ENCODE data around the gene WASHC3. TPM values are rescaled to one million over a fixed set of nuclear protein-coding genes. Genes with fewer than 3 reads are reported as not detected.

The WASHC3 gene
- total and polyA plus RNA-seq, 2 donors (not counting 3 experiments of a cell fraction or from before 2014, with no cell fraction given): 27.8 to 28.8 TPM

DNA sequence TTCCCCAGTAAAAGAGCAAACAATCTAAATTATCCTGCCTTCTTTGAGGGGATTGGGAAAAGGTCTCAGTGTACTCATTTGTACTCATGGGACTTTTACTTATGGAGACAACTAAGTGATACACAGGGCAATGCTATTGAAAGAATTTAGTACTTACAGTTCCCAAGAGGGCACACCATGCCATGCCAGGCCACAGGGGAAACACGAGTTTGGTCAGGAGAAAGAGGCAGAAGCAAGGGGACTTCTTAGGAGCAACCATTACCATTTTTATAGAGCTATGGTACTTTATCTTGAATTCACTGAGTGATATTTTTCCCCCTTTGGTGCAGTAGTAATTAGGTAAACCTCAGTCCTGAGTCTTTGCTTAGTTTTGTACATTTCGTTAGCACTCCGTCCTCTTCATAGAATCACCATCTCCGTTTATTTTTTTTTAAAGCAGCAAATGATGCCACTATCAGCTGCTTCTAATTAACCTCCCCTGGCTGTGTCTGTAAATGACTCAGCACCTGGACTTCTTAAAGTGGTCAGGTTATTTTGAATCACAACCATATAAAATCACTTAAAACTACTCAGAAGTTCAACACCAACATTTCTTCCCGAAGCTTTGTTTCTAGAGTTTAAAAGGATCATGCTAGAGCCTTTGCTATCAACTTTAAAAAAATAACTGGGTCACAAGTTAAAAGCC lies 5.9 kb upstream of the WASHC3 start:
- H3K9me3 ChIP-seq (replicated peaks; ENCODE audit: control insufficient read depth, insufficient read depth, low read length): no peaks in the 10 kb centered on the region
- ChIA-PET POLR2A (no interaction called here), CTCF (interaction anchor here (1.9 to 3.4 kb wide), 2 partner anchors 24 to 416 kb away, joined by 4 to 19 read pairs; no protein-coding TSS in a partner anchor)
- no peaks in the 10 kb centered on the region for H3K79me2 ChIP-seq (ENCODE audit: control insufficient read depth, insufficient read depth, low read length)
- peaks cover 12% of the 10 kb centered on the region for H3K4me1 ChIP-seq (ENCODE audit: control insufficient read depth, extremely low read depth, insufficient read depth, low read length)
- no peak for FAIRE-seq
- H3K36me3 ChIP-seq (ENCODE audit: control insufficient read depth in 2 of 2, extremely low read depth in 1 of 2, insufficient read depth in 2 of 2, low read length in 2 of 2): no peaks in the 10 kb centered on the region
- DNase-seq (ENCODE audit: low read depth, low spot score): no peak
- H3K27me3 ChIP-seq (ENCODE audit: control insufficient read depth in 2 of 2, insufficient read depth in 2 of 2, low read length in 2 of 2): no peaks in the 10 kb centered on the region
- H2AFZ ChIP-seq (ENCODE audit: low read depth, low read length): no peak overlapping the region
- BruUV-seq (replicated peaks): no TSS peak
- H3K4me2 ChIP-seq (ENCODE audit: insufficient read depth, low read length): no peak overlapping the region
- H4K20me1 ChIP-seq (replicated peaks; ENCODE audit: control insufficient read depth, extremely low read depth, insufficient read depth, low read length): no peaks in the 10 kb centered on the region
- intact Hi-C loops (cut with micrococcal nuclease): loop anchor here (10.0 kb wide), 1 partner anchor 1863 kb away; the partner anchor contains the start of gene ACTR6
- H3K27ac ChIP-seq (ENCODE audit: insufficient read depth, low read depth, low read length): no peak overlapping the region
- no peak overlapping the region for H3K9ac ChIP-seq (replicated peaks; ENCODE audit: extremely low read depth, insufficient read depth, low read length)
- H3K9me1 ChIP-seq (replicated peaks; ENCODE audit: control insufficient read depth, extremely low read depth, insufficient read depth, low read length): no peaks in the 10 kb centered on the region
- no peak overlapping the region for H3K4me3 ChIP-seq (replicated peaks in 1 of 3; ENCODE audit: insufficient read depth in 1 of 3, low read depth in 1 of 3, low read length in 3 of 3)
- TF ChIP-seq, protein P1, sequence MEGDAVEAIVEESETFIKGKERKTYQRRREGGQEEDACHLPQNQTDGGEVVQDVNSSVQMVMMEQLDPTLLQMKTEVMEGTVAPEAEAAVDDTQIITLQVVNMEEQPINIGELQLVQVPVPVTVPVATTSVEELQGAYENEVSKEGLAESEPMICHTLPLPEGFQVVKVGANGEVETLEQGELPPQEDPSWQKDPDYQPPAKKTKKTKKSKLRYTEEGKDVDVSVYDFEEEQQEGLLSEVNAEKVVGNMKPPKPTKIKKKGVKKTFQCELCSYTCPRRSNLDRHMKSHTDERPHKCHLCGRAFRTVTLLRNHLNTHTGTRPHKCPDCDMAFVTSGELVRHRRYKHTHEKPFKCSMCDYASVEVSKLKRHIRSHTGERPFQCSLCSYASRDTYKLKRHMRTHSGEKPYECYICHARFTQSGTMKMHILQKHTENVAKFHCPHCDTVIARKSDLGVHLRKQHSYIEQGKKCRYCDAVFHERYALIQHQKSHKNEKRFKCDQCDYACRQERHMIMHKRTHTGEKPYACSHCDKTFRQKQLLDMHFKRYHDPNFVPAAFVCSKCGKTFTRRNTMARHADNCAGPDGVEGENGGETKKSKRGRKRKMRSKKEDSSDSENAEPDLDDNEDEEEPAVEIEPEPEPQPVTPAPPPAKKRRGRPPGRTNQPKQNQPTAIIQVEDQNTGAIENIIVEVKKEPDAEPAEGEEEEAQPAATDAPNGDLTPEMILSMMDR (IDR thresholded peaks at IDR 0.05; ENCODE audit: extremely low read depth in 1 of 2, insufficient read depth in 1 of 2, low read depth in 1 of 2, low read length in 2 of 2): no peak
- TF ChIP-seq MYC (IDR thresholded peaks at IDR 0.05; ENCODE audit: low read depth, low read length): no peak
- TF ChIP-seq GATA2 (IDR thresholded peaks at IDR 0.05; ENCODE audit: insufficient read depth, insufficient read length, low read depth, low read length): no peak
- TF ChIP-seq MAX (IDR thresholded peaks at IDR 0.05; ENCODE audit: insufficient read depth, insufficient read length): no peak
- TF ChIP-seq POLR2AphosphoS5 (IDR thresholded peaks at IDR 0.05; ENCODE audit: insufficient read depth, low read depth, low read length): no peak
- no peak for TF ChIP-seq JUN (IDR thresholded peaks at IDR 0.05; ENCODE audit: borderline replicate concordance, insufficient read depth, insufficient read length, low read depth)
- no peak for TF ChIP-seq FOS (IDR thresholded peaks at IDR 0.05; ENCODE audit: borderline replicate concordance, insufficient read depth, low read length)
- no peak for TF ChIP-seq EZH2 (IDR thresholded peaks at IDR 0.05; ENCODE audit: borderline replicate concordance, low read depth, low read length, severe bottlenecking)
- no peak for TF ChIP-seq POLR2A (IDR thresholded peaks at IDR 0.05; ENCODE audit: low read depth, low read length)
- dilution Hi-C loops (cut with MboI; ENCODE audit: extremely low pct_ligation_motif_present, low sequenced_read_pairs): no loop called here

Data from endothelial cell of umbilical vein (primary cell).